Measurements from ENCODE around the gene PNLDC1.
"Not testable (repeated sequence)": the region's sequence is repeated elsewhere in the genome, so short reads cannot be mapped to it uniquely, and the experiment has no call there.

PNLDC1 gene

GRCh38 chr6:159819098-159819497 lies 19.0 kb downstream of the PNLDC1 start:
- TF ChIP-seq CTCF (IDR thresholded peaks at IDR 0.05; ENCODE audit: low read depth, low read length, missing control alignments): no peak

GRCh38 chr6:159819932-159820640 lies 20.0 kb downstream of the PNLDC1 start:
- no peak for DNase-seq (ENCODE audit: low read depth)
- H3K4me3 ChIP-seq (ENCODE audit: low read depth, low read length): no peak overlapping the region
- no peak for TF ChIP-seq CTCF (IDR thresholded peaks at IDR 0.05; ENCODE audit: low read depth, low read length, missing control alignments)
- in situ Hi-C loops (cut with HindIII; ENCODE audit: low sequenced_read_pairs): no loop called here

More at GRCh38 chr6:159819098-159819497, 19.0 kb downstream of the PNLDC1 start:
- DNase-seq (ENCODE audit: low read depth): no peak
- in situ Hi-C loops (cut with HindIII; ENCODE audit: low sequenced_read_pairs): no loop called here
- no peak overlapping the region for H3K4me3 ChIP-seq (ENCODE audit: low read depth, low read length)

GRCh38 chr6:159821122-159821521 lies 21.0 kb downstream of the PNLDC1 start:
- no peak for DNase-seq (ENCODE audit: low read depth)
- no peak overlapping the region for H3K4me3 ChIP-seq (ENCODE audit: low read depth, low read length)
- no peak for TF ChIP-seq CTCF (IDR thresholded peaks at IDR 0.05; ENCODE audit: low read depth, low read length, missing control alignments)
- in situ Hi-C loops (cut with HindIII; ENCODE audit: low sequenced_read_pairs): no loop called here

GRCh38 chr6:159821726-159822125 lies 21.6 kb downstream of the PNLDC1 start:
- in situ Hi-C loops (cut with HindIII; ENCODE audit: low sequenced_read_pairs): no loop called here
- H3K4me3 ChIP-seq (ENCODE audit: low read depth, low read length): no peak overlapping the region
- no peak for DNase-seq (ENCODE audit: low read depth)
- no peak for TF ChIP-seq CTCF (IDR thresholded peaks at IDR 0.05; ENCODE audit: low read depth, low read length, missing control alignments)

- in situ Hi-C loops (cut with HindIII; ENCODE audit: low sequenced_read_pairs): no loop called here
- H3K4me3 ChIP-seq (ENCODE audit: low read depth, low read length): no peak overlapping the region
- DNase-seq (ENCODE audit: low read depth): no peak
- TF ChIP-seq CTCF (IDR thresholded peaks at IDR 0.05; ENCODE audit: low read depth, low read length, missing control alignments): no peak
Observed at GRCh38 chr6:159823953-159824352, 23.9 kb downstream of the PNLDC1 start.

- H3K4me3 ChIP-seq (ENCODE audit: low read depth, low read length); in situ Hi-C loops (cut with HindIII; ENCODE audit: low sequenced_read_pairs); DNase-seq (ENCODE audit: low read depth): not testable (repeated sequence)
Observed at GRCh38 chr6:159824690-159825089, 24.6 kb downstream of the PNLDC1 start.

- no peak overlapping the region for H3K4me3 ChIP-seq (ENCODE audit: low read depth, low read length)
- no peak for DNase-seq (ENCODE audit: low read depth)
- in situ Hi-C loops (cut with HindIII; ENCODE audit: low sequenced_read_pairs): no loop called here
- no peak for TF ChIP-seq CTCF (IDR thresholded peaks at IDR 0.05; ENCODE audit: low read depth, low read length, missing control alignments)
Observed at GRCh38 chr6:159826004-159826403, 25.9 kb downstream of the PNLDC1 start.

Data from astrocyte of the cerebellum (primary cell).